GM12864 (cell line): ENCODE data around the gene KRTAP9-3.
"Not testable (repeated sequence)": the region's sequence is repeated elsewhere in the genome, so short reads cannot be mapped to it uniquely, and the experiment has no call there.

Experiments
- DNase-seq: peaks from one replicate; pipeline ENCODE4 v3.0.0-alpha.2; 2011; ENCODE audit warnings: low read depth
- H3K4me3 ChIP-seq: 2 replicates; pipeline ENCODE4 v1.5.1; 2011; ENCODE audit warnings: mild to moderate bottlenecking, low read depth, low read length, control low read depth
- TF ChIP-seq, protein P1 (sequence below): IDR thresholded peaks from 2 replicates; pipeline ENCODE4 v1.5.1; 2011; ENCODE audit warnings: low read depth, mild to moderate bottlenecking, moderate library complexity, low read length, control low read depth, inconsistent platforms; ENCODE audit errors: missing control alignments

Gene KRTAP9-3

GRCh38 chr17:41256291-41256685, 24.0 kb downstream of the KRTAP9-3 start:
- TF ChIP-seq, protein P1, sequence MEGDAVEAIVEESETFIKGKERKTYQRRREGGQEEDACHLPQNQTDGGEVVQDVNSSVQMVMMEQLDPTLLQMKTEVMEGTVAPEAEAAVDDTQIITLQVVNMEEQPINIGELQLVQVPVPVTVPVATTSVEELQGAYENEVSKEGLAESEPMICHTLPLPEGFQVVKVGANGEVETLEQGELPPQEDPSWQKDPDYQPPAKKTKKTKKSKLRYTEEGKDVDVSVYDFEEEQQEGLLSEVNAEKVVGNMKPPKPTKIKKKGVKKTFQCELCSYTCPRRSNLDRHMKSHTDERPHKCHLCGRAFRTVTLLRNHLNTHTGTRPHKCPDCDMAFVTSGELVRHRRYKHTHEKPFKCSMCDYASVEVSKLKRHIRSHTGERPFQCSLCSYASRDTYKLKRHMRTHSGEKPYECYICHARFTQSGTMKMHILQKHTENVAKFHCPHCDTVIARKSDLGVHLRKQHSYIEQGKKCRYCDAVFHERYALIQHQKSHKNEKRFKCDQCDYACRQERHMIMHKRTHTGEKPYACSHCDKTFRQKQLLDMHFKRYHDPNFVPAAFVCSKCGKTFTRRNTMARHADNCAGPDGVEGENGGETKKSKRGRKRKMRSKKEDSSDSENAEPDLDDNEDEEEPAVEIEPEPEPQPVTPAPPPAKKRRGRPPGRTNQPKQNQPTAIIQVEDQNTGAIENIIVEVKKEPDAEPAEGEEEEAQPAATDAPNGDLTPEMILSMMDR: no peak
- no peak for DNase-seq
- H3K4me3 ChIP-seq: no peak overlapping the region

GRCh38 chr17:41258406-41258805, 26.2 kb downstream of the KRTAP9-3 start:
- TF ChIP-seq, protein P1: no peak
- DNase-seq: no peak
- no peak overlapping the region for H3K4me3 ChIP-seq

DNA sequence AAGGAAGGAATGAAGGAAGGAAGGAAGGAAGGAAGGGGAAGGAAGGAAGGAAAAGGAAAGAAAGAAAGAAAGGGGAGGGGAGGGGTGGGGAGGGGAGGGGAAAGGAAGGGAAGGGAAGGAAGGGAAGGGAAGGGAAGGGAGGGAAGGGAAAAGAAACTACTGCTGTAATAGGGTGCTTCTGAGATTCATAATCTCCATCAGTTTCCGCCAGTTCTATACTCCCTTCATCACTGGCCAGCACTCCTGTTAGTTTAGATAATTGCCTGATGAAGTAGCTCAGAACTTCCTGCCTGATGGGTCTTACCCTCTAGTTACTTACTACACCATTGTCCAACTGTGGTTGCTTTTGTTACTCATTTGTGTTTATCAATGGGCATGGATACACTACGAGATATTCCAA, 31.0 kb downstream of the KRTAP9-3 start:
- no peak for DNase-seq
- no peak overlapping the region for H3K4me3 ChIP-seq
- TF ChIP-seq, protein P1: no peak

- DNase-seq: no peak
- H3K4me3 ChIP-seq: no peak overlapping the region
- TF ChIP-seq, protein P1: no peak
Observed at GRCh38 chr17:41264599-41264998, 32.4 kb downstream of the KRTAP9-3 start.

DNA sequence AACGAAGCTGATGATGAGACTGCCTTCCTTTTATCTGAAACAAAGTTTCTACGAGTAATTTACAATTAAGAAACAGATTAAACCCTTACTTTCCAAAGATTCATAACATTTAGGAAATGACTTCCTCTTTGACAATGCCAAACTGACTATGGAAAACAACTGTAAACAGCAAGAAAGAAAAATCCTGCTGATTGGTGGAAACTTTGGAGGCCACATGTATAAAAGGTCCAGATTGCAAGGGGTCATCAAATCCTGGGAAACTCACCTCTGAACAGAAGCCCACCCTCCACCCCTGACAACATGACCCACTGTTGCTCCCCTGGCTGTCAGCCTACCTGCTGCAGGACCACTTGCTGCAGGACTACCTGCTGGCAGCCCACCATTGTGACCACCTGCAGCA, 32.8 kb downstream of the KRTAP9-3 start, which contains the start of gene KRTAP9-6:
Gene KRTAP9-6, plus strand, starts transcription at position 301 of the 400 bp plus-strand sequence. Its CDS starts 0 bp downstream, at position 301.
- TF ChIP-seq, protein P1: no peak
- no peak within 1 kb of the TSS for H3K4me3 ChIP-seq
- DNase-seq: no peak

- TF ChIP-seq, protein P1: no peak
- DNase-seq: no peak
Observed at GRCh38 chr17:41267711-41268110, 35.5 kb downstream of the KRTAP9-3 start.

GRCh38 chr17:41271323-41271722, 39.1 kb downstream of the KRTAP9-3 start:
- H3K4me3 ChIP-seq, DNase-seq: not testable (repeated sequence)

More at GRCh38 chr17:41267711-41268110, 35.5 kb downstream of the KRTAP9-3 start:
- H3K4me3 ChIP-seq: no peak overlapping the region
